HepG2 (cell line): ENCODE measurements around the gene NKX1-2. TPM values are rescaled to one million over a fixed set of nuclear protein-coding genes. Genes with fewer than 3 reads are reported as not detected.
A peak's percentile ranks its signal among the peaks of the same experiment; 100 is the strongest.

Experiments
- AGO2 ChIP-seq: fragments of 200-400 bp; formaldehyde crosslinking; optimal IDR thresholded peaks from 2 replicates; pipeline ENCODE3; 2017; ENCODE audit warnings: mild to moderate bottlenecking, low read depth, low read length, moderate library complexity
- CCAR2 ChIP-seq: fragments of 200-400 bp; formaldehyde crosslinking; optimal IDR thresholded peaks from 2 replicates; pipeline ENCODE3; 2018; ENCODE audit warnings: low read depth, mild to moderate bottlenecking, low read length, moderate library complexity
- GABPB1 ChIP-seq: IDR thresholded peaks from 2 replicates; pipeline ENCODE4 v1.6.1; 2016; ENCODE audit warnings: mild to moderate bottlenecking, missing genetic modification reagents, moderate library complexity, missing compliant biosample characterization
- JUND ChIP-seq: sonication (generic); formaldehyde crosslinking; IDR thresholded peaks from 2 replicates; pipeline ENCODE4 v1.8.0; 2022; ENCODE audit warnings: mild to moderate bottlenecking, missing genetic modification reagents
- MED1 ChIP-seq: sonication (generic); formaldehyde crosslinking; IDR thresholded peaks from 2 replicates; pipeline ENCODE4 v1.4.0; 2020; ENCODE audit warnings: missing genetic modification reagents
- MEF2D ChIP-seq: sonication (generic); formaldehyde crosslinking; IDR thresholded peaks from 2 replicates; pipeline ENCODE4 v1.5.1; 2020; ENCODE audit warnings: mild to moderate bottlenecking, missing genetic modification reagents
- MIXL1 ChIP-seq: IDR thresholded peaks from 2 replicates; pipeline ENCODE4 v1.6.1; 2016
- MXD1 ChIP-seq: sonication (generic); formaldehyde crosslinking; IDR thresholded peaks from 2 replicates; pipeline ENCODE4 v1.4.0; 2020; ENCODE audit warnings: mild to moderate bottlenecking, missing genetic modification reagents
- RXRA ChIP-seq: sonication (generic); formaldehyde crosslinking; IDR thresholded peaks from 2 replicates; pipeline ENCODE4 v1.5.1; 2020; ENCODE audit warnings: missing genetic modification reagents
- SAP130 ChIP-seq: IDR thresholded peaks from 2 replicates; pipeline ENCODE4 v1.6.1; 2016; ENCODE audit warnings: low read depth
- SKIL ChIP-seq: sonication (generic); formaldehyde crosslinking; IDR thresholded peaks from 2 replicates; pipeline ENCODE4 v1.8.0; 2022; ENCODE audit warnings: missing genetic modification reagents, mild to moderate bottlenecking, moderate library complexity, borderline replicate concordance
- SNRNP70 ChIP-seq: fragments of 200-400 bp; formaldehyde crosslinking; IDR thresholded peaks from 2 replicates; pipeline ENCODE4 v1.6.1; 2017; ENCODE audit warnings: mild to moderate bottlenecking, low read depth, low read length, moderate library complexity
- TAF1 ChIP-seq: sonication (generic); formaldehyde crosslinking; IDR thresholded peaks from 2 replicates; pipeline ENCODE4 v1.4.0; 2020; ENCODE audit warnings: missing genetic modification reagents
- TBX2 ChIP-seq: sonication (generic); formaldehyde crosslinking; IDR thresholded peaks from 2 replicates; pipeline ENCODE4 v1.5.0; 2020; ENCODE audit warnings: missing genetic modification reagents, mild to moderate bottlenecking, borderline replicate concordance
- TIGD3 ChIP-seq: sonication (generic); formaldehyde crosslinking; IDR thresholded peaks from 2 replicates; pipeline ENCODE4 v1.5.1; 2020; ENCODE audit warnings: mild to moderate bottlenecking, missing genetic modification reagents, borderline replicate concordance
- TSC22D2 ChIP-seq: sonication (generic); formaldehyde crosslinking; IDR thresholded peaks from 2 replicates; pipeline ENCODE4 v1.5.1; 2020; ENCODE audit warnings: missing genetic modification reagents, mild to moderate bottlenecking, borderline replicate concordance
- YEATS4 ChIP-seq: sonication (generic); formaldehyde crosslinking; IDR thresholded peaks from 2 replicates; pipeline ENCODE4 v1.4.0; 2020; ENCODE audit warnings: missing genetic modification reagents, borderline replicate concordance
- ZBTB34 ChIP-seq: sonication (generic); formaldehyde crosslinking; IDR thresholded peaks from 2 replicates; pipeline ENCODE4 v1.8.0; 2022; ENCODE audit warnings: mild to moderate bottlenecking, missing genetic modification reagents
- ZBTB7B ChIP-seq: sonication (generic); formaldehyde crosslinking; IDR thresholded peaks from 2 replicates; pipeline ENCODE4 v1.4.0; 2020; ENCODE audit warnings: missing genetic modification reagents
- ZNF20 ChIP-seq: sonication (generic); formaldehyde crosslinking; IDR thresholded peaks from 2 replicates; pipeline ENCODE4 v1.4.0; 2020; ENCODE audit warnings: mild to moderate bottlenecking, moderate library complexity, missing genetic modification reagents
- ZNF296 ChIP-seq: sonication (generic); formaldehyde crosslinking; conservative IDR thresholded peaks from 2 replicates; pipeline ENCODE4 v1.5.0; 2020; ENCODE audit warnings: mild to moderate bottlenecking, missing genetic modification reagents
- ZNF530 ChIP-seq: sonication (generic); formaldehyde crosslinking; IDR thresholded peaks from 2 replicates; pipeline ENCODE4 v1.5.0; 2020; ENCODE audit warnings: low read depth, mild to moderate bottlenecking, missing genetic modification reagents
- ZNF740 ChIP-seq: sonication (generic); formaldehyde crosslinking; IDR thresholded peaks from 2 replicates; pipeline ENCODE4 v1.4.0; 2020; ENCODE audit warnings: missing genetic modification reagents
- ZNF850 ChIP-seq: sonication (generic); formaldehyde crosslinking; conservative IDR thresholded peaks from 2 replicates; pipeline ENCODE4 v1.9.0; 2021; ENCODE audit warnings: mild to moderate bottlenecking, missing genetic modification reagents
- ZSCAN22 ChIP-seq: sonication (generic); formaldehyde crosslinking; IDR thresholded peaks from 2 replicates; pipeline ENCODE4 v1.4.0; 2020; ENCODE audit warnings: mild to moderate bottlenecking, missing genetic modification reagents
- ZSCAN31 ChIP-seq: sonication (generic); formaldehyde crosslinking; IDR thresholded peaks from 2 replicates; pipeline ENCODE4 v1.5.0; 2020; ENCODE audit warnings: low read depth, mild to moderate bottlenecking, missing genetic modification reagents
- polyA plus RNA-seq, 8 experiments: library from polyadenylated mRNA; depleted of rRNA in 3 of 8; stranded (reverse) in 7 of 8; unstranded in 1 of 8; fragments of >200 nt; fragmentation: Illumina TruSeq in 4 of 8; extraction: Trizol in 4 of 8; gene quantifications; 2 replicates each; pipeline versions ENCODE4 v1.2.1 to v1.2.3, GENCODE V29; 2011 to 2016; ENCODE audit warnings: low read depth in 4 of 8, missing spikeins in 1 of 8, mixed read lengths in 1 of 8; ENCODE audit not compliant: insufficient read depth in 1 of 8
- total RNA-seq, 5 experiments: library from RNA; depleted of rRNA; stranded (reverse); fragments of >200 nt; fragmentation: Illumina TruSeq; extraction: Trizol; gene quantifications; 2 replicates each; pipeline ENCODE4 v1.2.3, GENCODE V29; 2016; ENCODE audit warnings: low read depth in 1 of 5

Gene NKX1-2
- total and polyA plus RNA-seq, 2 of the 13 experiments (the other 11 are each of a cell fraction or from before 2014, with no cell fraction given): not detected

GRCh38 chr10:124477614-124478363 is 28.0 kb upstream of the NKX1-2 start (continued):
- TF ChIP-seq TBX2: peak; percentile 39; the same call in 1 of the 2 replicates
- TF ChIP-seq ZSCAN31 (CRISPR knock-in tag): 0 out of 2 replicates have a peak, but pooled peaks have one; percentile 39
- TF ChIP-seq TSC22D2 (CRISPR knock-in tag): no peak
- peak; percentile 36; the same call in 1 of the 2 replicates for TF ChIP-seq RXRA
- TF ChIP-seq TIGD3 (CRISPR knock-in tag): no peak
- TF ChIP-seq CCAR2: no peak
- no peak for TF ChIP-seq MED1 (CRISPR knock-in tag)
- TF ChIP-seq TAF1 (CRISPR knock-in tag): no peak
- no peak for TF ChIP-seq MXD1 (CRISPR knock-in tag)
- TF ChIP-seq SAP130 (CRISPR knock-in tag): peak; percentile 53; the same call in 1 of the 2 replicates
- TF ChIP-seq AGO2: no peak
- TF ChIP-seq YEATS4 (CRISPR knock-in tag): no peak
- no peak for TF ChIP-seq ZBTB34
- no peak for TF ChIP-seq JUND (CRISPR knock-in tag)
- TF ChIP-seq ZNF850 (CRISPR knock-in tag): no peak
- TF ChIP-seq SKIL: no peak
- no peak for TF ChIP-seq ZNF296 (CRISPR knock-in tag)
- TF ChIP-seq ZNF740 (CRISPR knock-in tag): no peak
- 0 out of 2 replicates have a peak, but pooled peaks have one; percentile 16 for TF ChIP-seq MEF2D (CRISPR knock-in tag)
- no peak for TF ChIP-seq MIXL1 (CRISPR knock-in tag)
- TF ChIP-seq ZNF20: no peak
- no peak for TF ChIP-seq GABPB1 (CRISPR knock-in tag)
- TF ChIP-seq SNRNP70: no peak
- no peak for TF ChIP-seq ZSCAN22 (CRISPR knock-in tag)
- TF ChIP-seq ZBTB7B (CRISPR knock-in tag): peak; percentile 38; the same call in 1 of the 2 replicates
- TF ChIP-seq ZNF530 (CRISPR knock-in tag): no peak
